ENCODE measurements around the gene TRAT1.

Gene TRAT1

DNA sequence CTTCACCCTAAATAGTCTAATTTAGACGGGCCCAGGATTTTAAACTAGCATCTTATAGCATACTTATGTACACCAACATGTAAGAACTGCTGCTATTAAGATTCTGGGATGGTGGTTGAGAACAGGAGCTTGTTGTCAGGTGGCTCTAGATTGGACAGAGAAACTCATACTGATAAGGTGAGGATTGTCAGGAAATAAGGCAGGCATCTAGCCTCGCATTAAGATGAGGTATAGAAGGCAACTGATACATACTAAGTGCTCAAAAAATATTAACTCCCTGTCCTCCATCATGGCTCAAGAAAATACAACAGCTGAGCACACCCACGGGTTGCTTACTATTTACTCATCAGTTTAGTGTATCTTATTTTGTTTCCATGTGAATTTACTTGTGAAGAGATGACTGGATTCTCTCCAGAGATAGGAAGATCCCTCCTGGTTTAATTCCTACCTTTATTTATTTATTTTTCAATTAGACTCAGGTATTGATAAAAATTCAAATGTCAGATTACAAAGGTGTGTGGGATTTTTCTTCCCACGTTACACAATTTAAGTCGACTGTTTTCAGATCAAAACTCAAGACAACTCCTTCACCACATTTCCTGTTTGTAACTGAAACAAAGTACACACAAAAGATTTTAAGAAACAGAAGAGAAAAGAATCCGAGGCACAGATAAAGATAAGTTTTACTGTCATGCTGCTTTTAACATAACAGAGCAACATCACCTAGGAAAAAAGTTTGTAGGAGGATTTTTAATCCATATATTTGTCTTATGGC is at the start of gene TRAT1:
TRAT1 (plus strand) TSS at position 664 of the 775 bp plus-strand sequence. CDS start 142 bp downstream, outside the sequence.
- TF ChIP-seq CTCF (IDR thresholded peaks at IDR 0.05; ENCODE audit: low read depth, low read length): no peak
- H3K4me3 ChIP-seq (ENCODE audit: low read depth, low read length): no peak within 1 kb of the TSS

DNA sequence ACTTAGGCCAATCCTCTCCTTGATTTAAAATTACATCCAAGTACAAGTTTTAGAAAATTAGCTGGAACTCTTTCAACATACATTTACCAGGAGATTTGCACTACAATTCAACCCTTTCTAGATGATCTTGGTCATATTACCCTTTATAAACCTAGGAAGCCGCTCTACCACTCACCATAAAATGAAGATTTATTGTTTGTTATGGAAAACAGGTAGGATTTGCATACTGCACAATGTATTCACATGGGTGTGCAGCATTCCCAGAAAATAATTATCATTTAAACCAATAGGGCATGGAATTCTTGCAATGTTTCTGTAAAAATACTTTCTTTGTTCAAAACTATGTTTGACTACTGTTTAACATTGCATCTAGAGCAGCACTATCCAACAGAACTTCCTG is 46.9 kb upstream of the TRAT1 start:
- TF ChIP-seq CTCF (IDR thresholded peaks at IDR 0.05; ENCODE audit: low read depth, low read length): no peak
- no peak overlapping the region for H3K4me3 ChIP-seq (ENCODE audit: low read depth, low read length)

DNA sequence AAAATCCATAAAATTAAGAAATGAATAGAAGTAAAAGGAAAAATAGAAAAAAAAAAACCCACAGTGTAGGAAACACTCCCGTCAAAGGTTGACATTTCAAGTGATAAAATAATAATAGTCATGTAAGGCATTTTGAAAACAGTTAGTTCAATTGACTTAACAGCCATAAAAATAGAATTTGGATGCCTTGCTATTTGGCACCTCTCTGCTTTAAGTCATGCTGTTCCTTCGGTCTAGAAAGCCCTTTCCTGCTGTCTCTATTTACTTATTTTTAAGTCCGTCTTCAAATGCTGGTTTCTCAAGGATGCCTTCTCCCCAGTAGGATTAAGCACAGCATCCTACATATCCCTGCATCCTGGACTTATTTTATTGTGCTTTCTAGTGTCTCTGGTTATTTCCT is 43.1 kb upstream of the TRAT1 start:
- no peak for TF ChIP-seq CTCF (IDR thresholded peaks at IDR 0.05; ENCODE audit: low read depth, low read length)
- H3K4me3 ChIP-seq (ENCODE audit: low read depth, low read length): no peak overlapping the region

GRCh38 chr3:108780235-108780634 is 42.4 kb upstream of the TRAT1 start:
- no peak overlapping the region for H3K4me3 ChIP-seq (ENCODE audit: low read depth, low read length)
- no peak for TF ChIP-seq CTCF (IDR thresholded peaks at IDR 0.05; ENCODE audit: low read depth, low read length)

DNA sequence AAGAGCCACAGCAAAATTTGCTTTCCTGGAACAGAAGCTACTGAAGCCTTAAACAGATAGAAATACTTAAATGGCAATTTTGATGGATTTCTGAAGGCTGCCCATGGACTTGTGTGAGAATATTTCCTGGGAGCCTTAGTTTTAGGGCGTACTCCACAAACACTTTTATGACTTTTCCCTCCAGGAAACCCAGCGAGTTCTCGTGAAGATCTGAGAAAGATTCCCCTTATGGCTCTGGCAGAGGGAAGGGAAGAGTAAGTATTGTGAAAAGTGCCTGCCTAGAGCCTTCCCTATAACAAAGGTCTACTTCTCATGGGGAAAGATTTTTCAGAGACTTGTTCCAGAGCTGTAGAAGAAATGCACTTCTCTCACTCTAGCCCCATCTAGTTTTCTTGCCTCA is 31.1 kb upstream of the TRAT1 start:
- no peak overlapping the region for H3K4me3 ChIP-seq (ENCODE audit: low read depth, low read length)
- no peak for TF ChIP-seq CTCF (IDR thresholded peaks at IDR 0.05; ENCODE audit: low read depth, low read length)

- no peak for TF ChIP-seq CTCF (IDR thresholded peaks at IDR 0.05; ENCODE audit: low read depth, low read length)
- no peak overlapping the region for H3K4me3 ChIP-seq (ENCODE audit: low read depth, low read length)
Measured at GRCh38 chr3:108804437-108804836, 18.1 kb upstream of the TRAT1 start.

DNA sequence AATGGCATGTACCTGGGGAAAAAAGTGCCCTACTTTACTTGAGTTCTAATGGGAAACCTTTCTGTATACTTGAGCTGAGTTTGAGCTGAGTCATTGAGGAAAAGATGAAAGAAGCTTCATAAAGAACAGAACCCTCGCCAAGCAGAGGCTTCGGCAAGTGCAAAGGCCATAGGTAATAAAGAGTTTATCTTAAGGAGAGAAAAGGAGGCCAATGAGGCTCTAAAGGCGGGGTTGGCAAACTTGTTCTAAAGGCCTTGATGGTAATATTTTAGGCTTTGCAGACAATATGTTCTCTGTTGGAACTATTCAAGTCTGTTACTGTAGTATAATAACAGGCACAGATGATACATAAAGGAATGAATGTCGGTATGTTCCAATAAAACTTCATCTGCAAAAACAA is 17.6 kb upstream of the TRAT1 start:
- no peak for TF ChIP-seq CTCF (IDR thresholded peaks at IDR 0.05; ENCODE audit: low read depth, low read length)
- no peak overlapping the region for H3K4me3 ChIP-seq (ENCODE audit: low read depth, low read length)
